ENCODE data around the gene QKI.

Gene QKI

DNA sequence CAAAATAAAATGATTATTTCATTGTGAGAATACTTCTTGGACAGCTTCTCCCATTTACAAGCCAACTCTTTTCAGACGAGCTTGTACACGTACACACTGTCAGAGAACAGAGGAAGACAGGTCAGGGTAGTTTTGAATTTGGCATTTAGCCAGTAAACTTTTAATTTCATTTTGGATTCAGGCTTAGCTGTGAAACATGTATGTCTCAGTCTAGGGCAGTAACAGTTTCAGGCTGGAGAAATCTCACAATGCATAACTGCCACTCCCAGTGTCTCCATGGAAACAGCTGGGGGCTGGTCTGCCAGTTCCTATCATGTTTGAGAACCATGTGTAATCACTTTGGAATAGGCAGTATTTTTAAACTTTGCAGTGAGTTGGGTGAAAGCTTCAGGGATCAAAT, 22.0 kb upstream of the QKI start:
- no peak for DNase-seq

DNA sequence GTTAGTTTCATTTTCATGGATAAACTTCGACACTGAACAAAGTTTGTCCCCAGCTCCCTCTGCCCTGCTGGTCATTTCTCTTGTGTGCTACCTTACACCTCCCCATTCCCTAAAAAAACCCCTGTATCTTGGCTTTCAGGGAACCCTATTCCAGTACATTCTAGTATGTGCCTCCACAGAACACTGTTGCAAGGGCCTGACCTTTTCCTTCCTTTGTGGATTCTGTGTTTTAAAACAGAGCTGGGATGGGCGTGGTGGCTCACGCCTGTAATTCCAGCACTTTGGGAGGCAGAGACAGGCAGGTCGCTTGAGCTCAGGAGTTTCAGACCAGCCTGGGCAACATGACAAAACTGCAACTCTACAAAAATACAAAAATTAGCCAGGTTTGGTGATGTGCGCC, 20.6 kb upstream of the QKI start:
- DNase-seq = no peak

DNA sequence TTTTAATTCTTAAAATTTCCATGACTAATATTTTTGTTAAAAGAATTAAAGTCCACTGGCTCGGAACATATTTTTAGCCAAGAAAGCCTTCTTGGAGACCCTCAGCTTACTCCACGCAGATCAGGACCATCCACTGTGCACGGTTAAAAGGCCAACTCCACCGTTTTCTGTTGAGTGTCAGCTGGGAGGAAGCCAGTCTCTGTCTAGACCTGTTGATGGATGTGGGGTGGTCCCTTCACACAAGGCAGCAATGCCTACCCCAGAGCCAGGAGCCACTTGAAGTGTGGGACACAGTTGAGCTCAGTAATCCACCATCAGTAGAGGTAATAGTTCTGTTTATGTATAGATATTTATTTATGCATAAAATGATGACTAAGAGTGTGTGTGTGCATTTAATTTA, 19.9 kb upstream of the QKI start:
- DNase-seq = no peak

DNA sequence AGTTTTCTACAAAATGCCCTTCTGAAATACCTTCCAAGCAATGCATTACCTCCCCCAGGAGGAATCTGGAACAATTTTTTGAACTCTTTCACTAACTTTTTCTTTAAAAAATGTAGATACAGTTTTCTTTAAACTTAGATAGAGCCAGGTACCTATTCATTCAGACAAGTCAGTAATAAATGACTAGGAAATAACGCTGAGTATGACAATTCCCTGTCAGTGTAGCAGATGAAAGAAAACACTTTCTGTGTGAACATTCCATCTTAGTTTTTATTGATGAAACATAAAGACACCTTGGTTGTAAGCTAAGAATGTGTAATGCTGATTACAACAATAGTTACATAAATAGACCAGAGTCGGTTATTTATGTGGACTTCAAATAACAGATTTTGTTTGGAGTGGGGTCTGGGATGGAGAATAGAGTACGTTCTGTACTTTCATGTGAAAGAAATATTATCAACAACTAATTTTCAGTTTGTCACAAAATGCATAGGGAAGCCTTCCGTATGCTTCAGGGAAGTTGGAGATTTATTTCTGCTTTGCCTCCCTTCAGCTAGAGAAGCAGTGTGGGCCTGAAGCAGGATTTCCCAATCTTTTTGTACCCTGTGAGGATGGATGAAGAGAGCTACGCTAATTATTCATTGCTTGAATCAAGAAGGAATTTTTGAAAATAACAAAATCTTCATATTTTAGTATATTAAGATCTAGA, 19.2 kb upstream of the QKI start:
- DNase-seq = no peak

DNA sequence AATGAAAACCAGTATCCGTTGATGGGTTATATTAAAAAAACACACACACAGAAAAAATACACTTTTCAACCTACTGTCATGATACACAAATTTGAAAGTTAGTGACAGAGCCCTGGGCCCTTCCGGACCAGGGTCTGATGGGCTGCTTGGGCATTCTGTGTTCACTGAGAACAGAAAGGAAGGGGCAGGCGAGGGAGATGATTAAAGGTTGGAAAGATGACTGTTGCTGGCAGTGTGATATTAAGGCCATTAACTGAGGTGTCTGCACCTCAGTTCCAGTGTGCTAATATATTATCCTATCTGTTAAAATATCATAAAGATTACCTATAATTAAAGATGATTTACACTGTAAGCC, 18.7 kb upstream of the QKI start:
- no peak for DNase-seq

DNA sequence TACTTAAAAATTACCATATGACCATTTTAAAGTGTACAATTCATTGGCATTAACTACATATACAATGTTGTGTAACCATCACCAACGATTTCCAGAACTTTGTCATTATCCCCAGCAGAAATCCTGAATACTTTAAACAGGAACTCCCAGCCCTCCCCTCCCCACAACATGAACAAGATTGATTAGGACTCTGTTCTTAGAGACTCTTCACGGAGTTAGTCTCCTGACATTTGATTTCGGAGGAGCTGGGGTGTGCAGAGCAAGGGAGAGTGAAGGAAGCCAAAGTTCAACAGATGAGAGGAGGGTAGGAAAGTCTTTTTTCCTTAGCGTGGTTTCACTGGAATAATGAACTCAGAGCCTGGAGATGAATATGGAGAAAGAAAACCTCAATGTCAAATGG, 17.2 kb upstream of the QKI start:
- DNase-seq = no peak

DNA sequence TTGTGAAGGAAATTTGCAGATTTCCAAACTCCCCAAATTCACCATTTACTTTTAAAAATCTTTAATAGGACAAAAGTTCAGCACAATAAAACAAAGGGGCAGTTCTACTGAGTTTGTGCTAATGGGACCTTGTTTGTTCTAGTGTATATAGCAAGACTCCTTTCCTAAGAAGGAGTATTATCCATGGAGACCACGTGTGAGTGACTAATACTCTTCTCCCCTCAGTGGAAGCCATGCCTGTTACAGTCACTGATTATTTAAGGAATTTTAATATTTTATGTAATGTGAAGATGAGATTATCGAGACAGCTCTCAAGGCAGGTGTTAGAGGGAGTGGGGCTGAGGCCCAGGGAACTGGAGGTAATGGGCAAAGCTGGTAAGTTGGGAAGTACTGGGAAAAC, 16.4 kb upstream of the QKI start:
- no peak for DNase-seq

DNA sequence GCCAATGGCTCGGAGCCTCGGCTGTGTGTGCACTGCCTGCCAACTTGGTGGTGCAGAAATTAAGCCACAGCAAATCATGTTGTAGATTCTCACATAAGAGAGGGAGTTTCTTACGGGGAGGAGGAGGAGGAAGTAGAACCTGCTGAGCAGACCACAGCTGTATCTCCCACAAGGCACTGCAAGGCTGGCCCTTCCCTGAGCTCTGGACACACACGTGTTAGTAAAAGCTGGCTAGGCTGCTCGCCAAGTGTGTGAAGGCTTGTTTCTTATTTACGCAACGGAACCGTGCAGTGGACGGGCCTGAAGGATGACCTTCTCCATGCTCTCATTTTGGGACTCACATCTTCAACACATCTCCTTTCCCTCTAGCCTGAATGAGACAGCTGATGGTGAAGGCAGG, 15.7 kb upstream of the QKI start:
- DNase-seq = no peak

DNA sequence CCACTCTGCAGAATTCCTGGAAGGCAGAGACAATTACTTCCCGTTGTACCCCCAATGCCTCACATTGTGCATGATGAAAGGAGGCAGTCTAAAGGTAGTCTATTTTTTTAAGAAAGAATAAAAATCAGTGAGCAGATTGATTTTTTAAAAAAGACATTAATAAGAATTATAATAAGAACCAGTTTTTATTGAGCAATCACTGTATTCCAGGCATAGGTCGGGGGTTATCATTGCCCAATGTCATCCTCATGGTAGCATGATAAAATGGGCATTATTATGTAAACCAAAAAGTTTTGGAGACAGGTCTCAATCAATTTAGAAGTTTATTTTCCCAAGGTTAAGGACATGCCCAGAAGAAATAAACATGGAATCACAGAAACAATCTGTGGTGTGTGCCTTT, 14.0 kb upstream of the QKI start:
- no peak for DNase-seq

DNA sequence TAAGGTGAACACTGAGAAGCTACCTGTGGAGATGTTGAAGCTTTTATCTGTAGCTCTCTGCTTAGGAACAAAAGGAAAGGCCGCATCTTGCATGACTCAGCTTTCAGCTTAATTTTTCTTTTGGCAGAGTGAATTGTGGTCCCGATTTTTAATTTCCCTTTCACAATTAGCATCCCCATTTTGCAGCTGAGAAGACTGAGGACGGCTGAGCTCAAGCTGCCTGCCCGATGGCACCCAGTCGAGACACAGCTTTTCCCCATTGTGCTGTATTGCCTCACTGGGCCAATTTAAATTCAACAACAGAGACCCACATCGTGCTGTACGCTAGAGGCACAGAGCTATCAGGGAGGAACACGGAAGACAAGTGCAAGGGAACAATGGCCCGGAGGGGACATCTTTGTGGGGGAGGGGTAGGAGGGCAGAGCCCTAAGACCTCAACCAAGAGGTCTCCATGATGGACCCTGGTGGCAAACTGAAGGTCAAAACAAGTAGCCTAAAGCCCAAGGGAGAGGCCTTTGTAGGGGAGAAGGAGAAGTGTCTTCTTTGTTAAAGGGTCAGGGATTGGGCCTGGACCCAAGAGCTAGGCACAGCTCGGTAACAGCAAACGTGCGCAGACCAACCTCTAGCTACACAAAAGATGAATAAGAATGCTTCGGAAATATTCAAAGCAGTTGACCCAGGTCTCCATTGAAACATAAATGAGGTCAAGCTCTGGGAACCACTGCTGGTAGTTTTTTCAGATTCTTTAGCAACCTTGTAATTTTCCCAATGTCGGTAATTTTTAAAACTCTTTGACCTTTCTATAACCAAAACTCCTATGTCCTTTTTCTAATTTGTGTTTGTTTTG, 13.3 kb upstream of the QKI start:
- no peak for DNase-seq

DNA sequence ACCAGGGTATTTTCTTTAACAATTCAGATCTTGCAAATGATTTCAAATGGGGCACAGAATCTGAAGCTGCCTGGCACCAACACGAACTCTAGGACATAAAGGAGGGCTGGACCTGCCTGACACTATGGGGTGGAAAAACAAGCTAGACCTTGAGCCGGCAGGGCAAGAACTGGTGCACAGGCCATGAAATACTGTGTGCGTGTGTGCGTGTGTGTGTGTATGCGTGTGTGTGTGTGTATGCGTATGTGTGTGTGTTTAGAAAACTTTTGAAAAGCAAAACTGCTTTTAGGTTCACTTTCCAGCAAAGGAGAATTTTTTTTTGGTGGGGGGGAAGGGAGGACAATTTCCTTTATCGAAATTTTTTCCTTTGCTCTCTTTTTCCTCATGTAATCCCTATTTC, 11.9 kb upstream of the QKI start:
- no peak for DNase-seq

DNA sequence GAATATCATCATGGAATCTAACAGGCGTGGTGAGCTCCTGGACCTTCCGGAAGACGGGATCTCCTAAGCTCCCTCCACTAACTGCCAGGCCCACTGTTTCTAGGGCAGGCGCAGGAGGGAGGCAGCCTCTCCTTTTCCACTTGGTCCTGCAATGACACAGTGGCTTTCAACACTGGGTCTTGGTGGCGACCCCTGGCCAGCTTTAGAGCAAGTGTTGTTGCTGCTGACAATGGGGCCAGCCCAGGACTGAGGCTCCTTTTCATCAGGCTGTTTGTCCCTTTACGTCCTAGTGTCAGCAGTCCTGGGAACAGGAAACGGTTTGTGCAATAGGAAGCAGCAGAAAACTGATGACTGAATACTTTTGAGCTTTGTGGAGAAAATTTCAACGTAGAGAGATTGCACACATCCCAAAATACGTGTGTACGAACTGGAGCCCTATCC, 9.7 kb upstream of the QKI start:
- DNase-seq = no peak

DNA sequence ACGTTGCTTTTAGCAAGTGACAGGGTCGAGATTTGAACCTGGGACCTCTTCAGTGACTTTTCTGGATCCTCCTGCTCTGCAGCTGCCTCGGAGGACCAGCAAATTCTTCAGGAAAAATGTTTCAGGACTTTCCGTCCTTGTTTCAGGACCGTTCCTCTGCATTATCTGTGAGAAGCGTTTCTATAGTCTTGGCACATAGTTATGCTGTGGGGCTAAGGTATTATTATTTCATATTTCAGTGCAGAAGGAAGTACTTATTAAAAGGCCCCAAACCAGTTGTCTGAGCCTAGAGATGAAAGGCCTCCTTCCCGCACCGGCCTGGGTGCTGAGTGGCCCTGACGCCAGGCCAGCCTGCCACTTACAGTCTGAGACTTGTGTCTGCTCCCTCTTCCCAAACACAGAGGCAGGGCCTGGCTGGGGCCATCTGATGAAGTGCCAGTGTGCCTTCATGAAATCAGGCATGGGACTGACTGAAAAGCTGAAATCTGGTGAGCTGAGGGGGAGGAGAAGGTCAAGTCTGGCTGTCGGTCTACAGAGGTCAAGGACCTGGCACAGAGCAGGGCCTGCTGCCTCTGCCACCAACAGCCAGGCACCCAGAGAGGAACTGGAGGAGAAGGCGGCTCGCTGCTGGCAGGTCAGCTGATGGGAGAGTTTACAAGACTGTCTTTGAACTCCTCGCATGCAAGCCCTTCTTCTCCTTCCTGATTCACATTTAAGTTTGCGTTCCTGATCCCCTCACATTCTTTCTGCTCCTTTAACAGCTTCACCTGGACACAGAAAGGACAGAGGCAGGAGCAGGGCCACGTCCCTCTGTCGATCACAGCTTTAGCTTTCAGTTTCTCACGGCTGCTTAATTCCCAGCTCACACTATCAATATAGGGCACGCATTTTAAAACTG, 8.9 kb upstream of the QKI start:
- DNase-seq = no peak

DNA sequence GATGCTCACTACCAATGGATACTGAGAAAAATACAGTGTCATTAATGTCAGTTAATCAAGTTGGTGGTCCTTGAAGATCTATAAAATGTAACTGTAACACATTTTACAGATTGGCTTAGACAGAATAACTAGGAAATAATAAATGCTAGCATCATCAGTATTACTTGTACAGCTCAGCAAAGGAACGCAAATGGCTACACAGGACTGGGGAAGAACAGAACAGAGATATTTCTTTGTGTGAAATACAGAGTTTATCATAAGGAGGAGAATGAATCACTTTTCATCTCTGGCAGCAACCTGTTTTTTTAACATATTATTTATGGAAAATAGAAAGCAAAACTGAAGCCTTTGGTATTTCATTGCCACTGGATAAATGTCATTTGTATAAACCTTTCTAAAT, 8.2 kb upstream of the QKI start:
- no peak for DNase-seq

DNA sequence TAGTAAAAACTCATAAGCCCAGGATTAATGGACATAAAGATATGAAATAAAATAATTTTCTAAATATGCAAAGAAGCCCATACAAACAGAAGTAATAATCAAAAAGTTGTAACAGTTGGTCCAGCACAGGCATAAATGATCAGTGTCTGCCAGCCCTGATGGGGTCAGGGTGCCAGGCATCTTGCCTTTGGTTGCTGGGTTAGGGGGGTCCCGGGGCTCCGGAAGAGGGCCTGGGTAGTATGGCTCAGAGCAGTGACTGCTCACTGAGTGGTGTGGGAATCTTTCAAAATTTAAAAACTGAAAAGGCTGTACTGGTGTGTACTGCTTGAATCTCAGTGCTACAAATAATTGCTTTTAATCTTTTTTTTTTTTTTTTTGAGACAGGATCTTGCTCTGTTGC, 7.7 kb upstream of the QKI start:
- no peak for DNase-seq

DNA sequence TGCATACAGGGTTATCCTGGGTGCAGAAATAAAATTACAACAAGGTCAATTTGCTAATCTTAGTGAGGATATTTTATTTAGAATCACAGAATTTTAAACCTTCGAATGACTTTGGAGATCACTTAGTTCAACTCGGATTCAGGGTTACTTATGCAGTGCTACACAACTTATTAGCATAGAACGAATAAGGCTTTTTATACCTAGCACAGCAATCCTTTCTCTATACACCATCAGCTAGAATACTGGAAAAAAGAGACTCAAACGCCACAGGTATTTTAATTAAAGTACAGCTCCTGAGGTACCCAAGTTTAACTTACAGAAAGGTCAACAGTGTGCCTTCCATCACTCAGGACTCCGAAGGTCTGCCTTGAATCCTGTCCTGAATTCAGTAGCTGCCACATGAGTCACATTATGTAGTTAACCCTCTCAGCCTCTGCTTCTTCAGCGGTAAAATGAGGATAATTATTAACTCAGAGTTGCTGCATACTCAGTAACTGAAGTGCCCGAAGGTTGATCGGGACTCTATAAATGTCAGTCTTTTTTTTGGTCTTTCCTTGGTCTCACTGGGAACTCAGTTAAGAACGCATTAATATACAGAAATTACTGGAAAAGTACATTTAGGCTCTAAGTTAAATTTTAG, 6.0 kb upstream of the QKI start:
- DNase-seq = no peak

DNA sequence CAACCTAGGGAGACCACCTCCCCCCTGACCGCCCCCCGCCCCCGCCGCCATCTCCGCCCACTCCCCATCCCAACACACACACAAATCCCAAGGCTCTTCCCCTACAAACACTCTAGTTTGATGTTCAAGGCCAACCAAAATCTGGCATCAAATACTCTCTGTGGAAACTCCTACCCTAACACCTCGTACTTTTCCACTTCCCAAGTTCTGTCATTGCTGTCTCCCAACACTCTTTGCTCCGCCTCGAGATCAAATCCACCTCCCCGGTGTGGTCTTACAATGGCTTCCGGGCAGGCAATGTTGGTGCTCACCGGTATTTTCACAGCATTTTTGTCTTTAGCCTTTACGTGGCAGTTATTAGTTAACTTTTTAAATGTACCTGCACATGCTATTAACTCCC, 4.8 kb upstream of the QKI start:
- DNase-seq = no peak

DNA sequence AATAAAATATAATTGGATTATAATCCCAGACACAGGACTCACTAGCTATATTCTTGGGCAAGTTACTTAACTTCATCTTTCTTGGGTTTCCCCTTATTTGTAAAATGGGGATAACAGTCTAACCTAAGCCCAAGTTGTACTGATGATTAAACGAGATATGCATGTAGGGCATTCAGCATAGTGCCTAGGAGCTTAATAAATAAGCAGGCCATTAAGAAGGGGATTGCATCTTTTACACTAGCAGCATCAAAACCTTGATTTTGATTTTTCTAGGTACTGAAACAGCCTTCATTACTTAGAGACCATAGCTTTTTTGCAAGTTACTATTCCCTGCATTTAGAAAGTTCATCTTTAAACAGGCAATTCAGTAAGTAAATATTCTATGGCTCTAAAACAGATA, 2.2 kb upstream of the QKI start:
- no peak for DNase-seq

DNA sequence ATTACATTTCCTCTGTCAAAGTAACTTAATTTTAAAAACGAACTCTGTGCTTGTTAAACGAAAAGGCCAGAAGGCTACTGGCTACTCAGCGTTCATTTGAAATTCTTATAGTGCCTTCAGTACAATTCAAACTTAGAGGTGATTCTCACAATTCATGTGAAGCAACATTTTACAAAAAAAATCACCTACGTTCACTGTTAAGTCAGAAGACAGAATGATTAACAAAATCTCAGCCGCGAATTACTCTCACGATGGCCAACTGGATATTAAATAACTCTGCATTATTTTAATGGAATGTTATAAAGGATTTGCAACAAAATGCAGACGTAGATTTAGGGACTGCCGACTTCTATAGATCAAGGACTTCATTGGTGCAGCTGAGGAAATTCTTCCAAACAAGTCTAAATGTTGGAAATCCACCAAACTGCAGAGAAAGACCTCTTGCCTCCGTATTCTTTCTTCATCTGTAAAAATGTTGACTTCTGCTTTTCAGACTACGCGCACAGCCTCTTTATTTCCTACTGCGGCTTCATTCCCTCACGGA, 1.6 kb upstream of the QKI start:
- peak; percentile 34 for DNase-seq

DNA sequence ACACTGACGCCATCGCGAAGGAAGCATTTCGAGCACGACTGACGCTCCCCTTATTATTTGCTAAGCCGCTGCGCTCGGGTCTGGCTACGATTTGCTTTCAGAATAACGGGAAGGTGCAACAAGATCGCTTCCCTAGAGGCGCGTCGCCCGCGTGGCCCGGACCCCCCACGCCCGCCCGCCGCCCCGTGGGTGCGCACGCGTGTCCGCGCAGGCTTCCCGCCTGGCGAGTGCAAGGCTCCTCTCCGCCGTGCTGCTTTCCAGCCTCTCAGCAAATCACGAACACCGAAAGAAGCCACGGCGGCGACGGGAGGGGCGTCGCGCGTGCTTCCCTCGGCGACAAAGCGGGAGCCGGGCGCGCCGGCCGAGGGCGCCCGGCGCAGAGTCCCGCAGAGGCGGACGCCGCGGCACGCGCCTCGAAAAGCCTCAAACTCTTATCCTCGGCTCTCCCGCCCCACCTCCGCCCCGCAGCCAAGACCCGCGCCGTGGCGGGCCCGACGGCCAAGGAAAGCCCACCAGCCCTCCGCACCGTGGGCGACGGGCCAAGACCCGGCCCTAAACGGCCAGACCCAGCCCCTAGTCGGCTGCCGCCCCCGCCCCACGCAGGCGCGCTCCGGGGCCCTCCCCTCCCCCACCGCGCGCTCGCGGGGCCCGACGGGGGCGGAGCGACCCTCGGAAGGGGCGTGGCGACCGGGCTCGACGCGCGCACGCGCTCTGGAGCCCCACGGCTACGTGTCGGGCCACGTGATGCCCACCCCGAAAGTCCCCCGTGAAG, 987 bp upstream of the QKI start:
- DNase-seq = peak; percentile 78

DNA sequence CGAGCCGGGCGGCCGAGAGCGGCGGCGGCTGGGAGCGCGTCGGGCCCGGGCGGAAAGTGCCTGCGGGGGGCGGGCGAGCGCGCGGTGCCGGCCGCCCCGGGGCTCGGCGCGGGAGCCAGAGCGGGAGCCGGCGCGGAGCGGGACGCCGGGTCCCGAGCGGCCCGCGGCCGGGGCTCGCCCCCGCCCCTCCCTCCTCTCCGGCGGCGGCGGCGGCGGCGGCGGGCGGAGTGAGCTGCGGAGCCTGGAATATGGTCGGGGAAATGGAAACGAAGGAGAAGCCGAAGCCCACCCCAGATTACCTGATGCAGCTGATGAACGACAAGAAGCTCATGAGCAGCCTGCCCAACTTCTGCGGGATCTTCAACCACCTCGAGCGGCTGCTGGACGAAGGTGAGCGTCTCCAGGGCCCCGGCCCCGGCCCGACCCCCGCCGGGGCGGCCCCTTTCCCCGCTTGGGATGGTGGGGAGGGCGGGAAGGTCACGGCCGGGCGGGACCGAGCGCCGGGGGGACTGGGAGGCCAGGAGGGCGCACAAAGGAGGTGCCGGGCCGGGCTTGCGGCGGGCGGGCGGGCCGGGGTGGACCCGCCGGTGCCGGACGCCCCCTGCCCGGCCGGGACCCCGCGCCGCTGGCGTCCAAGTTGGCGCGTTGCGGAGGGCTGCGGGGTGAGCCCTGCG, 565 bp downstream of the QKI start:
- no peak for DNase-seq
